Esophagus mucosa (tissue), 1 donor: Measurements from ENCODE around the gene NDUFV1. TPM values are rescaled to one million over a fixed set of nuclear protein-coding genes. Genes with fewer than 3 reads are reported as not detected.
"Not testable (repeated sequence)": the region's sequence is repeated elsewhere in the genome, so short reads cannot be mapped to it uniquely, and the experiment has no call there.

Experiments used
- ATAC-seq: fragments of 200-7000 bp; cut with Tn5 transposase; one replicate; pipeline ENCODE4 v1.9.1; 2020
- total RNA-seq: library from RNA; stranded (reverse); gene quantifications from one replicate; pipeline ENCODE4 v1.2.4, GENCODE V29; 2023
- donor health status: DM: yes; HTN: yes; CAD: no.

NDUFV1 gene
- total RNA-seq, 1 donor from 2014 or later: 140 TPM

DNA sequence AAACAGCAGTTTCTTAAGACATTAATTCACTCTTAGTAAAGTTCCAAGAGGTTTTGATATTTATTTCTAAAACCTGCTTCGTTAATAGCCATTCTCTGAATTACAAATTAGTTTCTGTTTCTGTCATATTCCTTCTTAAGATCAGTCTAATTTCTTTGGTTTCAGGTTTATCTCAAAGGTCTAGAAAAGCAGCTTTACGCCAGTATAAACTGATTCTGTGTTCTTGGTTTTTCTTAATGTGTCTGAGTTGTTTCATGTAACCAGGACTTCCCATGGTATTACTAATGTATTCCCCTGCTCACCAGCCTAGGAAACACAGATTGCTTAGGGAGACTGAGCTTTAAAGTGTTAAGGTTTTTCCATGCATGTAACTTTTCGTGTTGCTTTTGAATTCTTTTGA lies 50.6 kb downstream of the NDUFV1 start:
- no peak for ATAC-seq

GRCh38 chr11:67659651-67660165 lies 53.0 kb downstream of the NDUFV1 start:
- not testable (repeated sequence) for ATAC-seq

DNA sequence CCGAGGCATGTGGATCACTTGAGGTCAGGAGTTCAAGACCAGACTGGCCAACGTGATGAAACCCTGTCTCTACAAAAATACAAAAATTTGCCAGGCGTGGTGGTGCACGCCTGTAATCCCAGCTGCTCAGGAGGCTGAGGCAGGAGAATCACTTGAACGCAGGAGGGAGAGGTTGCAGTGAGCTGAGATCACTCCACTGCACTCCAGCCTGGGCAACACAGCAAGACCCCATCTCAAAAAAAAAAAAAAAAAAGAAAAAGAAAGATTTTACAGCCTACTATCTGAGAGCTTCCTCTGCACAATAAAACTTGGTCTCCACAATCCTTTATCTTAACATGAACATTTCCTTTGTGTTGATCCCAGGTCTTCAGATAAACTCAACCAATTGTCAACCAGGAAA lies 54.0 kb downstream of the NDUFV1 start:
- not testable (repeated sequence) for ATAC-seq

Other genes with a start within 250 kb of the NDUFV1 start
- 1.6 TPM for gene CLCF1, start 233.3 kb upstream of the NDUFV1 start, total RNA-seq
- gene RAD9A, start 214.9 kb upstream of the NDUFV1 start, total RNA-seq: 15.3 TPM
- gene PPP1CA, start 205.1 kb upstream of the NDUFV1 start, total RNA-seq: 188 TPM
- gene TBC1D10C, start 202.9 kb upstream of the NDUFV1 start, total RNA-seq: 1.5 TPM
- 0.20 TPM for gene CARNS1, start 191.3 kb upstream of the NDUFV1 start, total RNA-seq
- gene RPS6KB2, start 178.4 kb upstream of the NDUFV1 start, total RNA-seq: 95.0 TPM
- 2.5 TPM for gene PTPRCAP, start 169.3 kb upstream of the NDUFV1 start, total RNA-seq
- 74.0 TPM for gene CORO1B, start 163.5 kb upstream of the NDUFV1 start, total RNA-seq
- not detected for gene GPR152, start 154.2 kb upstream of the NDUFV1 start, total RNA-seq
- gene CABP4, start 151.6 kb upstream of the NDUFV1 start, total RNA-seq: 0.24 TPM
- gene TMEM134, start 137.7 kb upstream of the NDUFV1 start, total RNA-seq: 135 TPM
- 23.5 TPM for gene AIP, start 123.9 kb upstream of the NDUFV1 start, total RNA-seq
- gene PITPNM1, start 101.6 kb upstream of the NDUFV1 start, total RNA-seq: 36.5 TPM
- gene CDK2AP2, start 98.8 kb upstream of the NDUFV1 start, total RNA-seq: 34.8 TPM
- not detected for gene CABP2, start 83.5 kb upstream of the NDUFV1 start, total RNA-seq
- gene GSTP1, start 23.1 kb upstream of the NDUFV1 start, total RNA-seq: 2,342 TPM
- gene NUDT8, start 23.0 kb downstream of the NDUFV1 start, total RNA-seq: 56.0 TPM
- gene TBX10, start 32.8 kb downstream of the NDUFV1 start, total RNA-seq: not detected
- gene ACY3, start 43.8 kb downstream of the NDUFV1 start, total RNA-seq: 0.20 TPM
- gene ALDH3B2, start 67.7 kb downstream of the NDUFV1 start, total RNA-seq: 206 TPM